Measurements from ENCODE around the gene SLC6A17. TPM values are rescaled to one million over a fixed set of nuclear protein-coding genes. Genes with fewer than 3 reads are reported as not detected.

The SLC6A17 gene
- total RNA-seq, 1 donor = 0.90 TPM

DNA sequence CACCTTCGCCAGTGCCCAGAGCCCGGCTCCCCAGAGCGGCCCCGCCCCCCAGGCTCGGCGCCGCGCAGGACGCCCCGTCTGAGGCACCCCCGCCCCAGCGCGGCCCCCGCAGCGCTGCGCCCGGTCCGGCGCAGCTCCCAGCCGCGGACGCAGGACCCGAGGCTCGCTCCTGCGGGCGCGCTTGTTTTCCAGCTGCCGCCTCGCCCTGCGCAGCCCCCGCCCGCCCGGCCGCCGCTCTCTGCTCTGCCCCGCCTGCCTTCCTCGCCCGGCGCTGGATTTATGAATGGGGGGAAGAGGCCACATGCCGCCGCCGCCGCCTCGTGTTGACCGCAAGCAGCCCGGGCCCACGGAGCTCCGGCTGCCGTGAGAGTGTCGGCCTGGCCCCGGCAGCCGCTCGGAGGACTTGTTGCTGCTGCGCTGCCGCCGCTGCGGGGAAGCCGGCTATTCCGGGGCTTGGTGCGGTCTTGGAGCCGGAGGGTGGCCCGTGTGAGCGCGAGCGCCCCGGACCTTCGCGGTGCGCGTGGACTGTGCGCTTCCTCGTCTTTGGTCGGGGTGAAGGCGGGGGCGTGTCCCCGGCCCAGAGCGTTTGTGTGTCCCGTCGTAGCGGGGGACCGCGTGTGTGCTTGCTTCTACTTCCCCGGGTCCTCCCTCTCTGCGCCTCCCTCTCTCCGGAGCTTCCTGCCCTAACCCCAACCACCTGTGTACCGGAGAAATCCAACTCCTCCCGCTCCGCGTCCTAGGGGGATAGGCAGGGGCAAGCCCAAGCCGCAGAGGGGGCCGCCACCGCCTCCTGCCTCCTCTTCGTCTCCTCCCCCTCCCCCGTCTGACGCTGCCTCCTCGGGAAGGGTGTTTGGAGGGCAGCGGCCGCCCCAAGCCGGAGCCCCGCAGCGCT, 60.6 kb downstream of the SLC6A17 start:
- DNase-seq (ENCODE audit: low read depth) = peak; percentile 30
- TF ChIP-seq, protein P1, sequence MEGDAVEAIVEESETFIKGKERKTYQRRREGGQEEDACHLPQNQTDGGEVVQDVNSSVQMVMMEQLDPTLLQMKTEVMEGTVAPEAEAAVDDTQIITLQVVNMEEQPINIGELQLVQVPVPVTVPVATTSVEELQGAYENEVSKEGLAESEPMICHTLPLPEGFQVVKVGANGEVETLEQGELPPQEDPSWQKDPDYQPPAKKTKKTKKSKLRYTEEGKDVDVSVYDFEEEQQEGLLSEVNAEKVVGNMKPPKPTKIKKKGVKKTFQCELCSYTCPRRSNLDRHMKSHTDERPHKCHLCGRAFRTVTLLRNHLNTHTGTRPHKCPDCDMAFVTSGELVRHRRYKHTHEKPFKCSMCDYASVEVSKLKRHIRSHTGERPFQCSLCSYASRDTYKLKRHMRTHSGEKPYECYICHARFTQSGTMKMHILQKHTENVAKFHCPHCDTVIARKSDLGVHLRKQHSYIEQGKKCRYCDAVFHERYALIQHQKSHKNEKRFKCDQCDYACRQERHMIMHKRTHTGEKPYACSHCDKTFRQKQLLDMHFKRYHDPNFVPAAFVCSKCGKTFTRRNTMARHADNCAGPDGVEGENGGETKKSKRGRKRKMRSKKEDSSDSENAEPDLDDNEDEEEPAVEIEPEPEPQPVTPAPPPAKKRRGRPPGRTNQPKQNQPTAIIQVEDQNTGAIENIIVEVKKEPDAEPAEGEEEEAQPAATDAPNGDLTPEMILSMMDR (IDR thresholded peaks at IDR 0.05; ENCODE audit: insufficient read depth, low read length) = no peak
- H3K4me3 ChIP-seq (ENCODE audit: low read depth, low read length) = peak overlapping the region; percentile 69

DNA sequence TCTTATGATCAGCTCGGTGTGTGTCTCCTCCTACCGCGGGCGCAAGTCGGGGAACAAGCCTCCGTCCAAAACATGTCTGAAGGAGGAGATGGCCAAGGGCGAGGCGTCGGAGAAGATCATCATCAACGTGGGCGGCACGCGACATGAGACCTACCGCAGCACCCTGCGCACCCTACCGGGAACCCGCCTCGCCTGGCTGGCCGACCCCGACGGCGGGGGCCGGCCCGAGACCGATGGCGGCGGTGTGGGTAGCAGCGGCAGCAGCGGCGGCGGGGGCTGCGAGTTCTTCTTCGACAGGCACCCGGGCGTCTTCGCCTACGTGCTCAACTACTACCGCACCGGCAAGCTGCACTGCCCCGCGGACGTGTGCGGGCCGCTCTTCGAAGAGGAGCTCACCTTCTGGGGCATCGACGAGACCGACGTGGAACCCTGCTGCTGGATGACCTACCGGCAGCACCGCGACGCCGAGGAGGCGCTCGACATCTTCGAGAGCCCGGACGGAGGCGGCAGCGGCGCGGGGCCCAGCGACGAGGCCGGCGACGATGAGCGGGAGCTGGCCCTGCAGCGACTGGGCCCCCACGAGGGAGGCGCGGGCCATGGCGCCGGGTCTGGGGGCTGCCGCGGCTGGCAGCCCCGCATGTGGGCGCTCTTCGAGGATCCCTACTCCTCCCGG, 61.3 kb downstream of the SLC6A17 start:
- TF ChIP-seq, protein P1 (IDR thresholded peaks at IDR 0.05; ENCODE audit: insufficient read depth, low read length) = no peak
- H3K4me3 ChIP-seq (ENCODE audit: low read depth, low read length) = peak overlapping the region; percentile 69
- DNase-seq (ENCODE audit: low read depth) = no peak

DNA sequence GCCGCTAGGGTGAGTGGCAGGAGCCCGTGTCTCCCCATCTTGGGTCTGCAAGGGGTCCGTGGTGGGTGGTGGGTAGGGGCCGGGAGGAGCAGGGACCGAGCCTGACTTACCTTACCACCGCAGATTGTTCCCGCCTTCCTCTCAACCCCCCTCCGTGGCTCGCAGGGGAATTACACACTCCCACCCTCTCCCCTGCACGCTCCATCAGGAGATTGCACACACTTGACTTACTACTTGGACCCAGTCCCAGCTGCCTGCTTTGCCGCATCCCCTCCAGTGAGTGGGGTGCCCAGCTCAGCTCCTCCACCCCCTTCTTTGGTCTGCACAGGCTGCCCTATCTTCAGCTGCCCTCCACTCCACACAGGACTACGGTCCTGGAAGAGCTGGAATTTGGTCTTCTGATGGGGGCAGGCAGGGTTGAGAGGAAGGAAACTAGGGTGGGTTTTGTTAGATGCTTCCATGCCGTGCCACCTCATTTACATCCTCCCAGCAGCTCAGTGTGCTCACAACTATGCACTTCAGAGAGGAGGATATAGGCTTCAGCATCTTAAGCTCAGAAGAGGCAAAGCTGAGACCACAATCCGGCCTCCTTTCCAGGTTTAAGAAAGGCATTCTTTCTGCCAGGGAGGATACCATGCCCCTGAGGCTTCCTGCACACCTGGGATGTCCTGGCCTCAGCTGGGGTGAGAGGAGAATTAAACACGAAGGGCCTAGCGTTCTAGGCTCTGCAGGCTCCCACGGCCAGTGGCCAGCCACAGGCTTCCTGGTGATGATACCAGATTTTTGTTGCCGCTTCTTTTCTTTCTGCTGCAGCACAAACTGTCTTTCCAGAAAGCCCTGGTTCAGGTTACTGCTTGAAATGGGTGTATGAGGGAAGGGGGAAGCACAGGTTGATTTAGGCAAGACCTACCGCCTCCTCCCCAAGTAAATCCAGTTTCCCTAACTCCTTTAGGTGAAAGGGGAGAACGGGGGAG, 62.2 kb downstream of the SLC6A17 start:
- TF ChIP-seq, protein P1 (IDR thresholded peaks at IDR 0.05; ENCODE audit: insufficient read depth, low read length) = no peak
- DNase-seq (ENCODE audit: low read depth) = peak; percentile 29
- peak overlapping the region; percentile 35 for H3K4me3 ChIP-seq (ENCODE audit: low read depth, low read length)

DNA sequence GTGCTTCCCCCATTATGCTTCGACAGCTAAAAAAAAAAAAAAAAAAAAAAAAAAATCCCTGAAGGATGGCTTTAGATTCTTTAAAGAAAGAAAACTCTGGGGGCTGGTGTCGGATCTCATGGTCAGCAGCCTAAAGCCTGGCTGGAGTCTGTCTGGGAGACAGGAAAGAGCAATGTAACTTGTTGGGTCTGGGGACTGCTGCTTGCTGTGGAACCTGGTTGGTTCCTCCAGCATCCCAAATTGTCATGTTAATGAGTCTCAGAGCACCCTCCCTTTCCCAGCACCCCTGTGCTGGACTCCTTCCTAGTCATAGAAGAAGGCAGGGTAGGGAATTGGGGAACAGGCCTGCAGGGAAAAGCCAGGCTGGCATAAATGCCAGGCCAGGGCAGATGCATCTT, 62.8 kb downstream of the SLC6A17 start:
- no peak overlapping the region for H3K4me3 ChIP-seq (ENCODE audit: low read depth, low read length)
- TF ChIP-seq, protein P1 (IDR thresholded peaks at IDR 0.05; ENCODE audit: insufficient read depth, low read length) = no peak
- no peak for DNase-seq (ENCODE audit: low read depth)

DNA sequence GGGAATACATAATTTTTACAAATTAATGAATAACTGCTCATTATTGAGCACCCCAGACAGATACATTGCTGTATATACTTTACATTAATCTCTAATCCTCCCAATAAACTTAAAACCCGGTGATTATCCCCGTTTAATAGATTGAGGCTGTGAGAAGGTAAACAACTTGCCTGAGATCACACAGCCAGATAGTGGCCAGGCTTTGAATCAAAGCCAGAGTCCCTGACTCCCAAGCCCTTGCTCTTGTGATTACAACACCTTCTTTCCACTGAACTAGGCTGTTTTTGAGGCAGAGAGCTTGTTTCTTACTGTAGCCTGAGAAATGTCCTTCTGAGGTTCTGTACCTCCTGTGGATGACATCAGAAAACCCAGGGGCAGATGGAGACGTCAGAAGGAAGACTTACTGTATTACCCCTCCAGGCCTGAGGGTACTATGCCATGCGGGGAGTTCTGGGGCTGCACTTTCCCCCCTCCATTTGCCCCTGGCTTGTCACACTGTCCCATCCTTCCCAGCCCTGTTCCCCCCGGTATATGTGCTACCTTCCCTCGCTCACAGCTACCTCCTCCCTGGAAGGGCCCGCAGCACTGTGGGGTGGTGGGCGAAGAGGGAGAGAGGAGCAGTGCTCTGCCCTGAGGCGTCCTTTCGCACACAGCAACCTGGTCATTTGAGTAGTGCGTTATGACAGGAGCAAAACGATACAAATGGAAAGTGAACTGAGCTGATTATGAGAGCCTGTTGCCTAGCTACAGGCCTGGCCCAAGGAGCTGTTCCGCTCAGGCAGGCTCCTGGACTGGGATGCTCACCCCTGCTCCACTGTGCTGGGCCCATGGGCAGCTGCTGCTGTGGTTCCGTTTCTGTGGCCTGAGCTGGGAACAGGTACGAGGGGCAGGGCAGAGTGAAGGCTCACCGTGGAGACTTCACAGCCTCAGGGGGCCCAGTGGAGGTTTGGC, 64.4 kb downstream of the SLC6A17 start:
- peak; percentile 37 for DNase-seq (ENCODE audit: low read depth)
- TF ChIP-seq, protein P1 (IDR thresholded peaks at IDR 0.05; ENCODE audit: insufficient read depth, low read length) = no peak
- H3K4me3 ChIP-seq (ENCODE audit: low read depth, low read length) = no peak overlapping the region
